HL-60 (cell line): ENCODE results near the gene ERF.

ENCODE experiments used
- DNase-seq, 2 experiments: peaks; one replicate each; pipeline ENCODE4 v3.0.0-alpha.2; 2010 to 2020; ENCODE audit warnings: low read depth in 1 of 2, low spot score in 1 of 2
- H3K27ac ChIP-seq: fragments of 250-450 bp; sonication (Bioruptor Pico); replicated peaks from 2 replicates; pipeline ENCODE4 v1.5.1; 2020; ENCODE audit warnings: mild to moderate bottlenecking, moderate library complexity
- H3K27me3 ChIP-seq: fragments of 250-450 bp; sonication (Bioruptor Pico); 2 replicates; pipeline ENCODE4 v1.5.1; 2021; ENCODE audit warnings: mild to moderate bottlenecking, moderate library complexity; ENCODE audit not compliant: insufficient read depth, poor library complexity, severe bottlenecking
- H3K4me3 ChIP-seq: replicated peaks from 2 replicates; pipeline ENCODE4 v1.5.1; 2011; ENCODE audit warnings: mild to moderate bottlenecking, control low read depth, low read length; ENCODE audit not compliant: insufficient read depth
- GABPA ChIP-seq: IDR thresholded peaks from 2 replicates; pipeline ENCODE4 v1.6.1; 2012; ENCODE audit warnings: low read depth
- POLR2AphosphoS5 ChIP-seq: IDR thresholded peaks from 2 replicates; pipeline ENCODE4 v1.6.1; 2012; ENCODE audit warnings: low read depth
- REST ChIP-seq: IDR thresholded peaks from 2 replicates; pipeline ENCODE4 v1.6.1; 2012; ENCODE audit warnings: low read depth; ENCODE audit not compliant: insufficient replicate concordance
- SPI1 ChIP-seq: IDR thresholded peaks from 2 replicates; pipeline ENCODE4 v1.6.1; 2012; ENCODE audit warnings: low read depth, mild to moderate bottlenecking, borderline replicate concordance
- TF ChIP-seq, protein P1 (sequence below): IDR thresholded peaks from one replicate; pipeline ENCODE4 v1.5.1; 2011; ENCODE audit warnings: low read length, control low read depth, inconsistent platforms; ENCODE audit not compliant: insufficient read depth

The ERF gene

DNA sequence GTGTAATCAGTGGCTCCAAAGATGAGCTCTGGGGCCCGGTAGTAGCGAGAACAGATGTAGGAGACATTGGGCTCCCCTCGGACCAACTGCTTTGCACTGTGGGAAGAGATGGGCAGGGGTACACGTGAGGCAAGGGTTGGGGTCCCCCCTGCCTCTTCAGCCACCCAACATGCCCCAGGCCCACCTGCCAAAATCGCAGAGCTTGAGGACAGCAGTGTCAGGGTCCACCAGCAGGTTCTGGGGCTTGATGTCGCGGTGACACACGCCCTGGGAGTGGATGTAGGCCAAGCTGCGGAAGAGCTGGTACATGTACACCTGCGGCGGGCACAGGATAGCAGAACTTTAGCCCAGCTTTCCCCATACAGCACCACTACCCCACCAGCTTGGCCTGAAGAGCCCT is 20.6 kb downstream of the ERF start:
- Histone ChIP-seq H3K27me3 (no peaks in the 10 kb centered on the region), H3K4me3 (no peak overlapping the region), H3K27ac (no peak overlapping the region)
- no peak for DNase-seq
- TF ChIP-seq REST (no peak), GABPA (no peak), POLR2AphosphoS5 (no peak), SPI1 (no peak)
- TF ChIP-seq, protein P1, sequence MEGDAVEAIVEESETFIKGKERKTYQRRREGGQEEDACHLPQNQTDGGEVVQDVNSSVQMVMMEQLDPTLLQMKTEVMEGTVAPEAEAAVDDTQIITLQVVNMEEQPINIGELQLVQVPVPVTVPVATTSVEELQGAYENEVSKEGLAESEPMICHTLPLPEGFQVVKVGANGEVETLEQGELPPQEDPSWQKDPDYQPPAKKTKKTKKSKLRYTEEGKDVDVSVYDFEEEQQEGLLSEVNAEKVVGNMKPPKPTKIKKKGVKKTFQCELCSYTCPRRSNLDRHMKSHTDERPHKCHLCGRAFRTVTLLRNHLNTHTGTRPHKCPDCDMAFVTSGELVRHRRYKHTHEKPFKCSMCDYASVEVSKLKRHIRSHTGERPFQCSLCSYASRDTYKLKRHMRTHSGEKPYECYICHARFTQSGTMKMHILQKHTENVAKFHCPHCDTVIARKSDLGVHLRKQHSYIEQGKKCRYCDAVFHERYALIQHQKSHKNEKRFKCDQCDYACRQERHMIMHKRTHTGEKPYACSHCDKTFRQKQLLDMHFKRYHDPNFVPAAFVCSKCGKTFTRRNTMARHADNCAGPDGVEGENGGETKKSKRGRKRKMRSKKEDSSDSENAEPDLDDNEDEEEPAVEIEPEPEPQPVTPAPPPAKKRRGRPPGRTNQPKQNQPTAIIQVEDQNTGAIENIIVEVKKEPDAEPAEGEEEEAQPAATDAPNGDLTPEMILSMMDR: no peak

GRCh38 chr19:42233678-42234292 is 21.1 kb downstream of the ERF start:
- DNase-seq: no peak

GRCh38 chr19:42233106-42233505 is 21.8 kb downstream of the ERF start:
- H3K27me3 ChIP-seq: no peaks in the 10 kb centered on the region
- TF ChIP-seq, protein P1: no peak
- TF ChIP-seq REST (no peak), SPI1 (no peak), GABPA (no peak), POLR2AphosphoS5 (no peak)
- H3K27ac ChIP-seq: no peak overlapping the region
- DNase-seq: no peak
- no peak overlapping the region for H3K4me3 ChIP-seq

More at GRCh38 chr19:42233678-42234292, 21.1 kb downstream of the ERF start:
- TF ChIP-seq SPI1 (no peak), POLR2AphosphoS5 (no peak; the same call in 1 of the 2 replicates), GABPA (no peak), REST (no peak)
- TF ChIP-seq, protein P1: no peak
- no peak overlapping the region for H3K4me3 ChIP-seq
- H3K27ac ChIP-seq: no peak overlapping the region
- no peaks in the 10 kb centered on the region for H3K27me3 ChIP-seq
